Chondrocyte (in vitro differentiated cells): ENCODE results near the gene P2RY8. TPM values are rescaled to one million over a fixed set of nuclear protein-coding genes. Genes with fewer than 3 reads are reported as not detected.
"Not testable (repeated sequence)": the region's sequence is repeated elsewhere in the genome, so short reads cannot be mapped to it uniquely, and the experiment has no call there.

Experiments
- DNase-seq: peaks from one replicate; pipeline ENCODE4 v3.0.0; 2021; ENCODE audit warnings: mixed read lengths, low spot score
- H3K27ac Mint-ChIP-seq: one replicate; pipeline ENCODE4 v1.8.0; 2021; ENCODE audit warnings: mild to moderate bottlenecking, moderate library complexity, mixed read lengths; ENCODE audit not compliant: unreplicated experiment
- H3K27me3 Mint-ChIP-seq: 2 replicates; pipeline ENCODE4 v1.8.0; 2021; ENCODE audit warnings: low read depth, mixed read lengths
- H3K36me3 Mint-ChIP-seq: 2 replicates; pipeline ENCODE4 v1.8.0; 2021; ENCODE audit warnings: low read depth, mixed read lengths
- H3K4me1 Mint-ChIP-seq: 2 replicates; pipeline ENCODE4 v1.8.0; 2021; ENCODE audit warnings: low read depth, mild to moderate bottlenecking, mixed read lengths
- H3K4me3 Mint-ChIP-seq: one replicate; pipeline ENCODE4 v1.8.0; 2021; ENCODE audit warnings: mild to moderate bottlenecking, moderate library complexity, mixed read lengths; ENCODE audit not compliant: unreplicated experiment
- H3K9me3 Mint-ChIP-seq: 2 replicates; pipeline ENCODE4 v1.8.0; 2021; ENCODE audit warnings: low read depth, mixed read lengths
- total RNA-seq: library from RNA; stranded (reverse); gene quantifications from 3 replicates; pipeline ENCODE4 v1.2.1, GENCODE V29; 2021
- TF ChIP-seq, protein P1 (sequence below): fragments of 200-600 bp; sonication (generic); IDR thresholded peaks from 2 replicates; pipeline ENCODE4 v1.5.0; 2021; ENCODE audit warnings: antibody characterized with exemption, mild to moderate bottlenecking, moderate library complexity

P2RY8 gene
- total RNA-seq, 1 donor from 2014 or later: not detected

DNA sequence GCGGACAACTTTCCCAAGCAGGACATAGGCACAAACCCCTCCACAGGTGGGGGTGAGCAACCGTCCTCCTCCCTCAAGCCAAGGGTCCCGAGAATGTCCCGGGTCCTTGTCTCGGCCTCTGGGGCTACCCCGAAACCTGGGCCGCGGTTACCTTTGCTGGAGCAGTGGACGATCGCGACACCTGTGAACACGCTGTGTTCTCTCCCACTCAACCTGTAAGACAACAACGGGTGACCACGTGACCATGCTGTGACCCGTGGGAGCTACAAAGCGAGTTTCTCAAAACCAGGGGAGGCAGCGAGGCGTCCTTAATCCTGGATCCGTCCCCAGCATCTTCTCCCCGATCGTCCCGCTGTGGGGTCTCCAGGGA lies 102.1 kb downstream of the P2RY8 start:
- H3K4me3 Mint-ChIP-seq: no peak overlapping the region
- TF ChIP-seq, protein P1, sequence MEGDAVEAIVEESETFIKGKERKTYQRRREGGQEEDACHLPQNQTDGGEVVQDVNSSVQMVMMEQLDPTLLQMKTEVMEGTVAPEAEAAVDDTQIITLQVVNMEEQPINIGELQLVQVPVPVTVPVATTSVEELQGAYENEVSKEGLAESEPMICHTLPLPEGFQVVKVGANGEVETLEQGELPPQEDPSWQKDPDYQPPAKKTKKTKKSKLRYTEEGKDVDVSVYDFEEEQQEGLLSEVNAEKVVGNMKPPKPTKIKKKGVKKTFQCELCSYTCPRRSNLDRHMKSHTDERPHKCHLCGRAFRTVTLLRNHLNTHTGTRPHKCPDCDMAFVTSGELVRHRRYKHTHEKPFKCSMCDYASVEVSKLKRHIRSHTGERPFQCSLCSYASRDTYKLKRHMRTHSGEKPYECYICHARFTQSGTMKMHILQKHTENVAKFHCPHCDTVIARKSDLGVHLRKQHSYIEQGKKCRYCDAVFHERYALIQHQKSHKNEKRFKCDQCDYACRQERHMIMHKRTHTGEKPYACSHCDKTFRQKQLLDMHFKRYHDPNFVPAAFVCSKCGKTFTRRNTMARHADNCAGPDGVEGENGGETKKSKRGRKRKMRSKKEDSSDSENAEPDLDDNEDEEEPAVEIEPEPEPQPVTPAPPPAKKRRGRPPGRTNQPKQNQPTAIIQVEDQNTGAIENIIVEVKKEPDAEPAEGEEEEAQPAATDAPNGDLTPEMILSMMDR: no peak
- peak; percentile 87 for DNase-seq
- no peaks in the 10 kb centered on the region for H3K9me3 Mint-ChIP-seq
- no peaks in the 10 kb centered on the region for H3K27me3 Mint-ChIP-seq
- H3K36me3 Mint-ChIP-seq: peaks cover 20% of the 10 kb centered on the region
- no peaks in the 10 kb centered on the region for H3K4me1 Mint-ChIP-seq
- no peak overlapping the region for H3K27ac Mint-ChIP-seq

DNA sequence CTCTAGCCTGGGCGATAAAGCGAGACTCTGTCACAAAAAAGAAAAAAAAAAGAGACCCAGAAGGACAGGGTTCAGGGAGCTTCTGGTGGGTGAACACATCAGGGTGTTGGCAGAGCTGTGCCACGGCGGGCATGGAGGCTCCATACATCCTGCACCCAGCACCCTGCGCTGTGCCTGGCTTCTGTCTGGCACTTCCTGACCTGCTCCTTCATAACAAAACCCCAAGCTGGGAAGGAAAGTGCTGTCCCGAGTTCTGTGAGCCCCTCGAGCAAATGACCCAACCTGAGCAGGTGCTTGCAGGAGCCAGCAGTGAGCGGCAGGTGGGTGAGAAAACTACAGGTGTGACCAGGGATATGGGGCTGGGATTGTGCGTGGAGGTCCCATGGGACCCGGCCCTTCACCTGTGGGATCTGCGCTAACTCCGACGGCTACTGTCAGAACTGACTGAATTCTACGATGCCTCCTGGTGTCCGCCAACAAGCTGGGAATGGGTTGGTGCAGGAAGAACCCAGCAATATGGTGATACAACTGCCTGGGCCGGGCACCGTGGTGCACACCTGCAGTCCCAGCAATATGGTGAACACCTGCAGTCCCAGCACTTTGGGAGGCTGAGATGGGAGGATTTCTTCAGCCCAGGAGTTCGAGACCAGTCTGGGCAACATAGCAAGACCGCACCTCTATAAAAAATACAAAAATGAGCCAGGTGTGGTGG lies 103.2 kb downstream of the P2RY8 start:
- no peak overlapping the region for H3K4me3 Mint-ChIP-seq
- no peaks in the 10 kb centered on the region for H3K9me3 Mint-ChIP-seq
- H3K36me3 Mint-ChIP-seq: peaks cover 18% of the 10 kb centered on the region
- DNase-seq: peak; percentile 67
- H3K4me1 Mint-ChIP-seq: no peaks in the 10 kb centered on the region
- H3K27me3 Mint-ChIP-seq: no peaks in the 10 kb centered on the region
- TF ChIP-seq, protein P1: no peak
- H3K27ac Mint-ChIP-seq: peak overlapping the region; percentile 17

DNA sequence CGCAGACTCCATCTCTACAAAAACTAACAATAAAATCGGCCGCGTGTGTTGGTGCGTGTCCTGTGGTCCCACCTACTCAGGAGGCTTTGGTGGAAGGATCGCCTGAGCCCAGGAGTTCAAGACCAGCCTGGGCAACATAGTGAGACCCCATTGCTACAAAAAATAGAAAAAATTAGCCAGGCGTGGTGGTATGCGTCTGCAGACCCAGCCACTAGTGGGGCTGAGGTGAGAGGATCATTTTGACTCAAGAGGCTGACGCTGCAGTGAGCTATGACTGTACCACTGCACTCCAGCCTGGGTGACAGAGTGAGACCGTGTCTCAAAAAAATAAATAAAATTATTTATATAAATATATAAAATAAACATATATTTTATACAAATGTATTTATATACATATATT lies 106.5 kb downstream of the P2RY8 start:
- Mint-ChIP-seq H3K27ac (no peak overlapping the region), H3K36me3 (peaks cover 11% of the 10 kb centered on the region), H3K9me3 (no peaks in the 10 kb centered on the region), H3K4me1 (no peaks in the 10 kb centered on the region), H3K4me3 (no peak overlapping the region), H3K27me3 (no peaks in the 10 kb centered on the region)
- TF ChIP-seq, protein P1: no peak
- peak; percentile 30 for DNase-seq

DNA sequence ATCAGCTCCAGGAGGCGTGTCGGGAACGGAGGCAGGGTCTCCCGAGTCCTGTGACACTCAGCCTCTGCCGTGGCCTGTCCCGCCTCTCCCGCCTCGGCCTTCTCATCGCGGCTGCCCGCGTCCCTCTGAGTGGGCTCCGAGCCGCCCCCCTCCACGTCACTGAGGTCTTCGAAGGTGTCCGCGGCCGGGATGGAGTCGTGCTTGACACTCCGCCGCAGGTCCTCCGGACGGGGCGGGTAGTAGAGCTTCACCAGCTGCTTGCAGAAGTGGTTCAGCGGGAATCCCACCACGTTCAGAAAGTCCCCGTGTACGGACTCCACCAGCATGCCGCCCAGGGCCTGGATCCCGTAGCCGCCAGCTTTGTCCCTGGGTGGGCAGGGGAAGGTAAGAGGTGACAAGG lies 109.2 kb downstream of the P2RY8 start:
- Mint-ChIP-seq H3K4me1 (no peaks in the 10 kb centered on the region), H3K27ac (no peak overlapping the region), H3K9me3 (peaks cover 9% of the 10 kb centered on the region), H3K4me3 (no peak overlapping the region), H3K36me3 (peaks cover 23% of the 10 kb centered on the region), H3K27me3 (no peaks in the 10 kb centered on the region)
- TF ChIP-seq, protein P1: no peak
- peak; percentile 94 for DNase-seq

DNA sequence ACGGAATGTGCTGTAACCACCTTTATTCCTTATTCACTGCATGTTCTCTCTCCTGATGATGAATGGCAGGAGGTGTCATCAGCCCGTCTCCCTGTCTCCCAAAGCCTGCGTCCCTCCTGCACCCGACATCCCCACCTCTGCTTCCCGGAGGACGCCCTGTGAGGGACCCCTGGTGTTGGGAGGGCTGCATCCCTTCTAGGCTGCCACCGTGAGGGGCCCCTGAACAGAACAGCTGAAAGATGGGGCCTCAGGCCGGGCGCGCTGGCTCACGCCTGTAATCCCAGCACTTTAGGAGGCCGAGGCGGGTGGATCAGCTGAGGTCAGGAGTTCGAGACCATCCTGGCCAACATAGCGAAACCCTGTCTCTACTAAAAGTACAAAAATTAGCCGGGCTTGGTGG lies 110.7 kb downstream of the P2RY8 start:
- H3K27me3 Mint-ChIP-seq: not testable (repeated sequence)

DNA sequence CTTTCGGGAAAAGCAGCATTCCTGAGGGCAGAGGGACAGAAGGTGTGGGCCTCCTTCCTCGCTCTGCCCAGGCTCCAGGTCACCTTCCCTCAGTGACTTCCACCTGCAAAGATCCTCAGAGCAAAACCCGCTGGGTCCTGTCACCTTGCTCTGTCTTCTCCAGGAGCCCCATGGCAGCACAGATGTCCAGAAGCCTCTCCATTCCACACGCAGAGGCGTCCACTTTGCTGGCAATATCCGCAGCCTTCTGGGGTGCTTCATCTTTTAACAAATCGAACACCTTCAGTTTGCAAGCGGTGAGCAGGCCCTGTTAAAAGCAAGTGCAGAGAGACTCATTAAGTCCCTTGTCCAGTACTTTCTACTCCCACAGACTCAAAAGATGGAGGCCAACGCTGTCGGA lies 111.6 kb downstream of the P2RY8 start:
- H3K4me3 Mint-ChIP-seq: no peak overlapping the region
- DNase-seq: peak; percentile 47
- H3K36me3 Mint-ChIP-seq: peaks cover 32% of the 10 kb centered on the region
- no peaks in the 10 kb centered on the region for H3K27me3 Mint-ChIP-seq
- H3K9me3 Mint-ChIP-seq: peaks cover 21% of the 10 kb centered on the region
- no peak overlapping the region for H3K27ac Mint-ChIP-seq
- TF ChIP-seq, protein P1: no peak
- H3K4me1 Mint-ChIP-seq: no peaks in the 10 kb centered on the region

More for the DNA sequence above, 110.7 kb downstream of the P2RY8 start:
- not testable (repeated sequence) for H3K4me1 Mint-ChIP-seq, H3K4me3 Mint-ChIP-seq, H3K27ac Mint-ChIP-seq
- Mint-ChIP-seq H3K9me3 (peaks cover 21% of the 10 kb centered on the region), H3K36me3 (peaks cover 31% of the 10 kb centered on the region)
- DNase-seq: peak; percentile 61
